K562 treated with DMSO at 1 percent for 12 hours (cell line): ENCODE data around the gene OGFOD2. TPM values are rescaled to one million over a fixed set of nuclear protein-coding genes. Genes with fewer than 3 reads are reported as not detected.

Experiments used
- total RNA-seq: library from RNA; unstranded; fragments of 300-600 nt; gene quantifications from 2 replicates; pipeline ENCODE4 v1.2.3, GENCODE V29; 2022; ENCODE audit not compliant: insufficient read depth

The OGFOD2 gene
- total RNA-seq: 39.3 and 49.5 TPM in 2 replicates

DNA sequence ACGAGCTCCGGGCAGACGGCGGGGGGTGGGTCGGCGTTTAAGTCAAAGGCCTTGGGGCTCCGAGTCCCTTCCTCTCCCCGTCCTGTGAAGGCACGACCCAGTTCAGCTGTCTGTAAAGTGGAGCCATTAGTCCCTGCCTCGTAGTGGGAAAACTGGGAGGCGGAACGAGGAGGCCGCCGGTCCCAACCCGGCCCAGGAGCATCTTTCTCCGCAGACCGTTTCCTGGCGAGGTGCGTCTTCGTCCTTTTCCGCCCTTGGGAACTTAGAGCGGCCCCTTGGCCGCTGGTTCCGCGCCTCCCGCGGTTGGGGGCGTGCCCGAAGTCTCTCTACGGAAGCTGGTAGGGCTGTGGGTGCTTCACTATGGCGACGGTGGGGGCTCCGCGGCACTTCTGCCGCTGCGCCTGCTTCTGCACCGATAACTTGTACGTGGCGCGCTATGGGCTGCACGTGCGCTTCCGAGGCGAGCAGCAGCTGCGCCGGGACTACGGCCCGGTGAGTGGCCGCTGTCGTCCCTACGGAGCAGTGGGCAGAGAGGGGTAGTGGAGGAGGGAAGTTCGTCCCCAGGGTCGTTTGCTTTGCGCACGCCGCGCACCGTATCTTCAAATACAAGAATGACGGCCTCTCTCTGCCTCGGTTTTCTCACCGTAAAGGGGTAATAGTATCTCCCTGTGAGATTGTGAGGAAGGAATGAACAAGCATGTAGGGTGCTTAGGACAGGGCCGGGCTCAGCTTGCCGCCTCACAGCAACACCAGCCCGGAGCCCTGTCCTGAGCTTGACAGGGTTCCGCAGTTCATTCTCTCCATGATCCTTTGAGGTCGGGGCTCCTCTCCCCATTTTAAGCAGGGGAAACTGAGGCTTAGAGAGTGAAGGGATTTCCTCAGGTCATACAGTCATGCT, at the start of gene OGFOD2:
OGFOD2 (plus strand) TSS at position 353 of the 898 bp plus-strand sequence; CDS start at position 361, 8 bp downstream.

GRCh38 chr12:122965851-122966742, 8.9 kb upstream of the OGFOD2 start, which contains the start of gene ABCB9:
Gene ABCB9, minus strand, starts transcription at chr12:122966463. Its CDS starts 6,228 bp downstream, at chr12:122960235.

DNA sequence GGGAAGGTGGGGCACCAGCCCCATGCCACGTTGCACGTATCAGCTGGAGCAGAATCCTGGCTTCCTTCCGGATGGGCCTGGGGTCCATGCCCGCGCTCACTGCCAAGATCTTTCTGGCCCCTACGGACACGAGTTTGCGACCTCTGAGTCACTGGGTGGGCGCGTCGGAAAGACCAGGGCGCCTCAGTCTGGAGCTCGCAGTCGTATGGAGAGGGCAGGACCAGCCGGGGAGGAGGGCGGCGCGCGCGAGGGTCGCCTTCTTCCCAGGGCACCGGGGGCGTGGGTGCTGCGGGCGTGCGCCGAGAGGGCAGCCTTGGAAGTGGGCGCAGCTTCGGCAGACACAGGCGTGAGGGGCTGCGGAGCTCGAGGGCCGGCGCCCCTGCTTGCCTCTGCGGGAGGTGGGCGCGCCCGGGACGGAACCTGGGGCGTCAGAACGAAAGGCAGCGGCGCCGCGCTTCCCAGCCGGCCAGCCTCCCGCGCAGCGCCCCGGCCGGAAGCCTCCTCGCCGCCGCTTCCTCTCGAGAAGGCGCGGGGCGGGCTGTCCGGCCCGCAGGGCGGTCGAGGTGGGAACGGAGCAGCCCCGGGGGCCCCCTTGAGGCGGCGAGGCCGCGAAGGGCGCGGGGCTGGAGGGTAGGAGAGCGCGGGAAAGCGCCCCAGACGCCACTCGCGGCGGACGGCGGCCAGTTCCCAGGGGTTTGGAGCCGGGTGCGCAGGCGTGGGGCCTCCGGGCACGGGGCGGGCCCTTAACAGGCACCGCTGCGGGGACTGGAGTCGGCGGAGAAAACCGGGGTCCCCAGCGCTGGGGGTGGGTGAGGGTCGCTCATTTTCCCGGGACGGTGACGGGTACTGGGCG, 5.4 kb downstream of the OGFOD2 start, which contains the start of gene ARL6IP4:
ARL6IP4 (plus strand) TSS at position 499 of the 853 bp plus-strand sequence. CDS start 459 bp downstream, outside the sequence.

Other genes starting within 250 kb of the OGFOD2 start
- not detected in 2 replicates for gene HCAR1, start 244.4 kb upstream of the OGFOD2 start, total RNA-seq
- 29.3 and 48.4 TPM in 2 replicates for gene DENR, start 222.4 kb upstream of the OGFOD2 start, total RNA-seq
- 0.22 and 1.2 TPM in 2 replicates for gene CCDC62, start 200.7 kb upstream of the OGFOD2 start, total RNA-seq
- gene HIP1R, start 139.8 kb upstream of the OGFOD2 start, total RNA-seq: 19.5 and 33.9 TPM in 2 replicates
- 16.2 and 27.9 TPM in 2 replicates for gene VPS37B, start 79.1 kb upstream of the OGFOD2 start, total RNA-seq
- 5.8 and 9.9 TPM in 2 replicates for gene ABCB9, start 8.8 kb upstream of the OGFOD2 start, total RNA-seq
- gene ARL6IP4, start 5.4 kb downstream of the OGFOD2 start, total RNA-seq: 218 and 275 TPM in 2 replicates
- gene PITPNM2, start 175.8 kb downstream of the OGFOD2 start, total RNA-seq: 1.0 and 4.0 TPM in 2 replicates